ENCODE data around the gene CMTM1. TPM values are rescaled to one million over a fixed set of nuclear protein-coding genes. Genes with fewer than 3 reads are reported as not detected.

The CMTM1 gene
- total and polyA plus RNA-seq, 2 experiments from 2014 or later, result 1.4 to 1.8 TPM

- Histone ChIP-seq H3K4me1 (ENCODE audit: insufficient read depth) (peaks cover 14% of the 10 kb centered on the region), H3K27ac (no peak overlapping the region), H3K27me3 (no peaks in the 10 kb centered on the region), H3K4me3 (no peak overlapping the region), H3K9me3 (ENCODE audit: low read depth) (no peaks in the 10 kb centered on the region), H3K4me2 (no peak overlapping the region), H3K79me2 (no peaks in the 10 kb centered on the region), H2AFZ (no peak overlapping the region), H3K36me3 (replicated peaks; ENCODE audit: insufficient read depth, low read depth) (peaks cover 4% of the 10 kb centered on the region), H4K20me1 (ENCODE audit: insufficient read depth, poor library complexity, severe bottlenecking) (no peaks in the 10 kb centered on the region), H3K9me2 (replicated peaks; ENCODE audit: insufficient read depth) (no peaks in the 10 kb centered on the region)
- no peak for DNase-seq (ENCODE audit: low spot score)
- TF ChIP-seq EZH2 (IDR thresholded peaks at IDR 0.05; ENCODE audit: borderline replicate concordance), result no peak
- no peak for TF ChIP-seq EZH2phosphoT487 (IDR thresholded peaks at IDR 0.05; ENCODE audit: low read depth, severe bottlenecking, unreplicated experiment)
- TF ChIP-seq, protein P1, sequence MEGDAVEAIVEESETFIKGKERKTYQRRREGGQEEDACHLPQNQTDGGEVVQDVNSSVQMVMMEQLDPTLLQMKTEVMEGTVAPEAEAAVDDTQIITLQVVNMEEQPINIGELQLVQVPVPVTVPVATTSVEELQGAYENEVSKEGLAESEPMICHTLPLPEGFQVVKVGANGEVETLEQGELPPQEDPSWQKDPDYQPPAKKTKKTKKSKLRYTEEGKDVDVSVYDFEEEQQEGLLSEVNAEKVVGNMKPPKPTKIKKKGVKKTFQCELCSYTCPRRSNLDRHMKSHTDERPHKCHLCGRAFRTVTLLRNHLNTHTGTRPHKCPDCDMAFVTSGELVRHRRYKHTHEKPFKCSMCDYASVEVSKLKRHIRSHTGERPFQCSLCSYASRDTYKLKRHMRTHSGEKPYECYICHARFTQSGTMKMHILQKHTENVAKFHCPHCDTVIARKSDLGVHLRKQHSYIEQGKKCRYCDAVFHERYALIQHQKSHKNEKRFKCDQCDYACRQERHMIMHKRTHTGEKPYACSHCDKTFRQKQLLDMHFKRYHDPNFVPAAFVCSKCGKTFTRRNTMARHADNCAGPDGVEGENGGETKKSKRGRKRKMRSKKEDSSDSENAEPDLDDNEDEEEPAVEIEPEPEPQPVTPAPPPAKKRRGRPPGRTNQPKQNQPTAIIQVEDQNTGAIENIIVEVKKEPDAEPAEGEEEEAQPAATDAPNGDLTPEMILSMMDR (IDR thresholded peaks at IDR 0.05; ENCODE audit: poor library complexity), result no peak
- WGBS (ENCODE audit: low lambda C conversion rate, missing lambda C conversion rate), result 88% methylated on average over 4 of the region's 4 CpGs
Observed at GRCh38 chr16:66616169-66616568, 49.9 kb downstream of the CMTM1 start.

- Histone ChIP-seq H3K9me2 (replicated peaks; ENCODE audit: insufficient read depth) (no peaks in the 10 kb centered on the region), H3K27me3 (no peaks in the 10 kb centered on the region), H3K4me1 (ENCODE audit: insufficient read depth) (peaks cover 14% of the 10 kb centered on the region), H2AFZ (no peak overlapping the region), H3K9me3 (ENCODE audit: low read depth) (no peaks in the 10 kb centered on the region), H4K20me1 (ENCODE audit: insufficient read depth, poor library complexity, severe bottlenecking) (no peaks in the 10 kb centered on the region), H3K79me2 (no peaks in the 10 kb centered on the region), H3K36me3 (replicated peaks; ENCODE audit: insufficient read depth, low read depth) (peaks cover 4% of the 10 kb centered on the region), H3K27ac (no peak overlapping the region), H3K4me3 (no peak overlapping the region), H3K4me2 (no peak overlapping the region)
- DNase-seq (ENCODE audit: low spot score), result no peak
- 72% methylated on average over 9 of the region's 9 CpGs for WGBS (ENCODE audit: low lambda C conversion rate, missing lambda C conversion rate)
- no peak for TF ChIP-seq EZH2phosphoT487 (IDR thresholded peaks at IDR 0.05; ENCODE audit: low read depth, severe bottlenecking, unreplicated experiment)
- TF ChIP-seq, protein P1 (IDR thresholded peaks at IDR 0.05; ENCODE audit: poor library complexity), result no peak
- no peak for TF ChIP-seq EZH2 (IDR thresholded peaks at IDR 0.05; ENCODE audit: borderline replicate concordance)
Observed at GRCh38 chr16:66616592-66616991, 50.4 kb downstream of the CMTM1 start.

- no peak overlapping the region for H3K4me2 ChIP-seq
Observed at GRCh38 chr16:66617010-66617434, 50.8 kb downstream of the CMTM1 start.

More at GRCh38 chr16:66617010-66617434, 50.8 kb downstream of the CMTM1 start:
- TF ChIP-seq EZH2 (IDR thresholded peaks at IDR 0.05; ENCODE audit: borderline replicate concordance) (no peak), EZH2phosphoT487 (IDR thresholded peaks at IDR 0.05; ENCODE audit: low read depth, severe bottlenecking, unreplicated experiment) (no peak)
- TF ChIP-seq, protein P1 (IDR thresholded peaks at IDR 0.05; ENCODE audit: poor library complexity), result no peak
- Histone ChIP-seq H3K9me2 (replicated peaks; ENCODE audit: insufficient read depth) (no peaks in the 10 kb centered on the region), H3K27ac (no peak overlapping the region), H3K9me3 (ENCODE audit: low read depth) (no peaks in the 10 kb centered on the region), H4K20me1 (ENCODE audit: insufficient read depth, poor library complexity, severe bottlenecking) (no peaks in the 10 kb centered on the region), H3K79me2 (no peaks in the 10 kb centered on the region), H2AFZ (no peak overlapping the region), H3K4me3 (no peak overlapping the region), H3K36me3 (replicated peaks; ENCODE audit: insufficient read depth, low read depth) (peaks cover 4% of the 10 kb centered on the region), H3K4me1 (ENCODE audit: insufficient read depth) (peaks cover 14% of the 10 kb centered on the region), H3K27me3 (no peaks in the 10 kb centered on the region)
- WGBS (ENCODE audit: low lambda C conversion rate, missing lambda C conversion rate), result 79% methylated on average over 2 of the region's 2 CpGs
- no peak for DNase-seq (ENCODE audit: low spot score)

All from hepatocyte (in vitro differentiated cells).